OCI-LY1 (cell line): ENCODE results near the gene COX19.

ENCODE experiments used
- CTCF ChIP-seq: fragments of 200-600 bp; sonication (generic), shearing (Covaris generic); IDR thresholded peaks from 2 replicates; pipeline ENCODE4 v1.5.1; 2017; ENCODE audit warnings: mild to moderate bottlenecking, antibody characterized with exemption, low read length, moderate library complexity, mixed read lengths
- EZH2 ChIP-seq: fragments of 200-600 bp; sonication (generic), shearing (Covaris generic); IDR thresholded peaks from 2 replicates; pipeline ENCODE4 v1.8.0; 2017; ENCODE audit warnings: borderline replicate concordance, mixed run types, mild to moderate bottlenecking, antibody characterized with exemption, low read length, moderate library complexity, mixed read lengths

- TF ChIP-seq CTCF (no peak), EZH2 (no peak)
These were observed 6.9 kb downstream of the COX19 start for GRCh38 chr7:968205-969105.
